ENCODE measurements around the gene SCN1B.
"Not testable (repeated sequence)": the region's sequence is repeated elsewhere in the genome, so short reads cannot be mapped to it uniquely, and the experiment has no call there.

SCN1B gene

DNA sequence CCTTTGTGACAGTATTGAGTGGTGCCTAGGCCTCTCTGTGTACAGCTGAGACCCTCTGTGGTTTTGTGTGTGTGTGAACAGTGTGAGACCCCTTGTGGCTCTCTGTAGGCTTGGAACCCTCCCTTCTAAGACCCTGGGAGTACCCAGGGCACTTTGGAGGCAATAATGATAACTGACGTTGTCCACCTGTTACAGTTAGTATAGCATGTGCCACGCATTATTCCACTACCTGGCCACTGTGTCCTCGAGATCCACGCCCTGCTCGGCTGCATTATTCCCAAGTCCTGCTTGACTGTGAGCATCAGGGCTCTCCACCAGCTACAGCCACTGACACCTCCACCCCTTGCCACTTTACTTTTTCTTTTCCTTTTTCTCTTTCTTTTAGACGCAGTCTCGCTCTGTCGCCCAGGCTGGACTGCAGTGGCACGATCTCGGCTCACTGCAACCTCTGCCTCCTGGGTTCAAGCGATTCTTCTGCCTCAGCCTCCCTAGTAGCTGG, 28.2 kb upstream of the SCN1B start:
- DNase-seq = no peak

- no peak for DNase-seq
Observed at GRCh38 chr19:35004517-35005255, 25.6 kb upstream of the SCN1B start.

DNA sequence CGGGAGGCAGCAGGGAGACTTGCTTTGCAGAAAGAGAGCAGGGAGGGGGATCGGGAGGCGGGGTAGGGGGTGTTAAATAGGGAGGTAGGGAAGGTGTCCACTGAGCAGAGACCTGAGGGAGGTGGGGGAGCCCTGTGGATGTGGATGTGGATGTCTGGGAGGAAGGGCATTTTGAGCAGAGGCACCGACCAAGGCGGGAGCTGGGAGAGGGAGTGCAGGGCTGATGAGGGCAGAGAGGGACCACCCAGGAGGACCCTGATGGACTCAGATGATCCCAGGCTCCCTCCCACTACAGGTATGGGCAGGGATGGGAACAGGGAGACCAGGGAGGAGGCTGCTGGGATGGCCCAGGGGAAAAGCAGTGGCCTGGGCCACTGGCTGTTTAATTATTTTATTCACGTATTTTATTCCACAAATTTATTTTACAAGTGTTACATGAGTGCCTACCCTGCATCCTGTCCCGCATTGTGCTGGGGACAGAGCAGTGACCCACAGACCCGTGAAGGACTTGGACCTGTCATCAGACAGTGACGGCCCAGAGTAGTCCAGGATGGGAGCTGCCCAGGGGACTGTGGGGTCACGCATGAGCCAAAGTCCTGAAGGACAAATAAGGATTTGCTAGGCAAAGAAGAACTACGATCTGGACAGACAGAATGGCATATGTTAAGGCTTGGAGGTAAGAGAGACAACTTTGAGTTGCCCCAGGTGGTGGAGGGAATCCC, 24.9 kb upstream of the SCN1B start:
- no peak for DNase-seq

DNA sequence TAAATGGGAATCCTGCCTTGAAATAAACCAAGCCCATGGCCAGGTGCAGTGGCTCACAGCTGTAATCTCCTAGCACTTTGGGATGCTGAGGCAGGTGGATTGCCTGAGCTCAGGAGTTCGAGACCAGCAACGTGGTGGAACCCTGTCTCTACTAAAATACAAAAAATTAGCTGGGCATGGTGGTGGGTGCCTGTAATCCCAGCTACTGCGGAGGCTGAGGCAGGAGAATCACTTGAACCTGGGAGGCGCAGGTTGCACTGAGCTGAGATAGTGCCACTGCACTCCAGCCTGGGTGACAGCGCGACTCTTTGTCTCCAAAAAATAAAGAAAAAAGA, 24.3 kb upstream of the SCN1B start:
- not testable (repeated sequence) for DNase-seq

DNA sequence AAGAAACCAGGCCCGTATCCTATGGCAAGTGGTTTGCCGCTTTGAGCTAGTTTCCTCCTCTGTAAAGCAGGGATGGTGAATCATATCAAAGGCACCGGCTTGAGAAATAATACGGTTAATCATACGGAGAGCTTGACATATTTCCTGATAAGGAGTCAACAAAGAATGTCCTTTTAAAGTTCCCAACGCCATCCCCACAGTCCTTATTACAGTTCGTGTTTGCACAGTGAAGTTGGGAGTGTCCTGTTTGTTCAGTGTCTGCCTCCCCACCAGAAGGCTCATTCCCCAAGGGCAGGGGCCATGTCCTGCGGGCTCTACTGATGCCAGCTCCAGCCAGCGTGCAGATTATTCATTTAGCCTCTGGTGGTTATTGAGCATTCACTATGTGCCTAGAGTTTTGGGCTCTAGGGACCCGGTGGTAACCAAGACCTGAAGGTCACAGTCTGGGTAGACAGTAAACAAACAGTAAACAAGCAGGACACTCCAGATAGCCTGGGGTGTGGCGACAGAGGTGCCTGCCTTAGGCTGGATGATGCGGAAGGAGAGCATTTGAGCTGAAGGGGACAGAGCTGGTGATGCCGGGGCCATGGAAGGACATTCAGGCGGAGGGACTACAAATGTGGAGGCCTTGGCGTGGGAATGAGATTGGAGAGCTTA, 23.8 kb upstream of the SCN1B start:
- DNase-seq = no peak

DNA sequence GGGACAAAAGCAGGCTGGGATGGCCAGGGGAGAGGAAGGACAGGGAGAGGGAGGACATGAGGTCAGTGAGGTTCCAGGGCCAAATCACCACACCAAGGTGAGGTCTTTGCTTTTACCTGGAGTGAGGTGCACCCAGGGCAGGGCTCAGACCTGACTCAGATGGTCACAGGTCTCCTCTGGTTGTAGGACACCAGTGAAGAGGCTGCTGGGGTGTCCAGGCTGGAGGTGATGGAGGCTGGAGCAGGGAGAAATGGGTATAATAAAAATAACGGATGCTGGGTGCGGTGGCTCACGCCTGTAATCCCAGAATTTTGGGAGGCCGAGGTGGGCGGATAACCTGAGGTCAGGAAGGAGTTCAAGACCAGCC, 23.3 kb upstream of the SCN1B start:
- DNase-seq = no peak

DNA sequence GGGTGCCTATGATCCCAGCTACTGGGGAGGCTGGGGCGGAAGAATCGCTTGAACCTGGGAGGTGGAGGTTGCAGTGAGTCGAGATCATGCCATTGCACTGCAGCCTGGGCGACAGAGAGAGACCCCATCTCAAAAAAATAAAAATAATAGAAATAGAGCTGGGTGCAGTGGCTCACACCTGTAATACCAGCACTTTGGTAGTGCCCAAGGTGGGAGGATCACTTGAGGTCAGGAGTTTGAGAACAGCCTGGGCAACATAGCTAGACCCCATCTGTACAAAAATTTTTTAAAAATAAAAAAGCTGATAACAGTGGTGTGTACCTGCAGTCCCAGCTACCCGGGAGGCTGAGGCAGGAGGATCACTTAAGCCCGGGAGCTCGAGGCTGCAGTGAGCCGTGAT, 22.8 kb upstream of the SCN1B start:
- DNase-seq = not testable (repeated sequence)

GRCh38 chr19:35008891-35009341, 21.4 kb upstream of the SCN1B start:
- no peak for DNase-seq

DNA sequence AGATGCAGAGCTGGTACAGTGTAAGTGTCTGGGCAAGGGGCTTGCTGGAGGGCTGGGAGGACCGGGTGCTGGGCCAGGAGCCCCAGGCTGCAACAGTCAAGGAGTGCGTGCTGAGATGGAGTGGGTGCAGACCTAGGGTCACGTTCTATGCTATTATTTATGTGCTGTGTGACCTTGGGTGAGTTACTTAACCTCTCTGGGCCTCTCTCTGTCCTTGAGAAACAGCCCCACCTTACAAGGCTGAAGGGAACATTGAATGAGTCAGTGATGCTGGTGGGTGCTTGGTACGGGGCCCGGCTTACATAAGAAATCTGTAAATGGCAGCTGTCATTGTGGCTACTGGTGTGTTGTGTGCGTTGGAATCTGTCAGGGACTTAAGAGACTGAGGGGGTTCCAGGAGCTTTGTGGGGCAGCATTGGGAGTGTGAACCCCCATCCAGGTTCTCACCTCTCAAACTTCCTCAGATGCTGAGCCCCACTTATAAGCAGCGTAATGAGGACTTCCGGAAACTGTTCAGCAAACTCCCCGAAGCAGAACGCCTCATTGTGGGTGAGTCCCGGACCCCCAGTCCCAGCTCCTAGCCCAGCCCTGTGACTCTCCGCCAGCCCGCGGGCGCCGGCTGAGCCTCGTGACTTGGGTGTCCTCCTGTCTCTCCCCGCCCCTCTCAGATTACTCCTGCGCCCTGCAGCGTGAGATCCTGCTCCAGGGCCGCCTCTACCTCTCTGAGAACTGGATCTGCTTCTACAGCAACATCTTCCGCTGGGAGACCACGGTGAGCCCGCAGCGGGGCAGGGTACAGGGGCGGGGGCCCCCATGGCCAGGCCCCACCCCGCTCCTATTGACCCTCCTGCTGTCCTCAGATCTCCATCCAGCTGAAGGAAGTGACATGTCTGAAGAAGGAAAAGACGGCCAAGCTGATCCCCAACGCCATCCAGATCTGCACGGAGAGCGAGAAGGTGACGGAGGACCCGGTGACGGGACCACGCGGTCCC, 20.6 kb upstream of the SCN1B start:
- no peak for DNase-seq

GRCh38 chr19:35011091-35011689, 19.1 kb upstream of the SCN1B start:
- no peak for DNase-seq

DNA sequence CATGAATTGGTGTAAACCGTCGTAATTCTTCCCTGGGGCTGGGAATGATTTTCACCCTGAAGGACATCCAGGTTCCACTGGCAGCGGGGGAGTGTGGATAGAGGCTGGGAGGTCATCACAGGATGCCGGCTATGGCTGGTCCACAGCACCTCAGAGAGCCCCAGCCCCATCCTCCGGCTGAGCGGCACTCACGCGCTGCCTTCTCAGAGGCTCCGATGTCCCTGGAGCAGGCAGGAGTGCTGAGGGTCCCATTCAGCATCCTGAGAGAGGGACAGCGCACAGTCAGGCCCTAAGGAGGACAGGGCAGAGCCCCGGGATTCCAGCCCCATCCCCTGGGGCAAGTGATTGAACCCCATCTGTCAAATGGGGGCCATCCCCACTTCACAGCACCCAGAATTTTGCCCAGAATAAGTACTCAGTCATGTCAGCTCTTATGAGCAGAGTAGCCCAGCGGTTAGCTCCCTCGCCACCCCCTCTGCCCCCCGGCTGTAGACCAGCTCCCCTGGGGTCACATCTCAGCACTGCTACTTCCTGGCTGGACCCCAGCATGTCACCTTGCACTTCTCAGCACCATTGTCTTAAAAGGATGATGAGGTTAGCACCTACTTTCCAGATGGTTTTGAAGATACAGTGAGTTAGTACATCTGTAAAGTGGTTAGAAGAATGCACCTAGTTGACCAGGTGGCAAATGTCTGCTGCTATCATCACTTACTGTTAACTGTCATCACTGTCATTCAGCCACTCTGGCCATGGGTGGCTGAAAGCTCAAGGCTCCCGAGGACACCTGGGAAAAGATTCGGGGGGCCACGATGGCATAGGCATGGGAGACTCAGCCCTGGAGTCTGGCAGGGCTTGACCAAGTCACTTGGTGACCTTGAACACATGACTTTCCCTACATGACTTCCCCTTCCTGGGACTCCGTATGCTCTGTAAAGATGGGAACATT, 18.3 kb upstream of the SCN1B start:
- no peak for DNase-seq

- peak; percentile 47 for DNase-seq
Observed at GRCh38 chr19:35013041-35013819, 17.0 kb upstream of the SCN1B start.

GRCh38 chr19:35013820-35014754, 16.2 kb upstream of the SCN1B start:
- DNase-seq = no peak

DNA sequence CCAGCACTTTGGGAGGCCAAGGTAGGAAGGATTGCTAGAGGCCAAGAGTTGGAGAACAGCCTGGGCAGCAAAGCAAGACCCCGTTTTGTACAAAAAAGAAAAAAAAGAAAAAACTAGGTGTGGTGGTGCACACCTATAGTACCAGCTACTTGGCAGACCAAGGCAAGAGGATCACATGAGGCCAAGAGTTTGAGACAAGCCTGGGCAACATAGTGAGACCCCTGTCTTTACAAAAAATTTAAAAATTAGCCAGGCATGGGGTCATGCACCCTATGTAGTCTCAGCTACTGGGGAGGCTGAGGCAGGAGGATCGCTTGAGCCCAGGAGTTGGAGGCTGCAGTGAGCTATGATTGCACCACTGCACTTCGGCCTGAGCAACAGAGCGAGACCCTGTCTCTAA, 15.5 kb upstream of the SCN1B start:
- not testable (repeated sequence) for DNase-seq

DNA sequence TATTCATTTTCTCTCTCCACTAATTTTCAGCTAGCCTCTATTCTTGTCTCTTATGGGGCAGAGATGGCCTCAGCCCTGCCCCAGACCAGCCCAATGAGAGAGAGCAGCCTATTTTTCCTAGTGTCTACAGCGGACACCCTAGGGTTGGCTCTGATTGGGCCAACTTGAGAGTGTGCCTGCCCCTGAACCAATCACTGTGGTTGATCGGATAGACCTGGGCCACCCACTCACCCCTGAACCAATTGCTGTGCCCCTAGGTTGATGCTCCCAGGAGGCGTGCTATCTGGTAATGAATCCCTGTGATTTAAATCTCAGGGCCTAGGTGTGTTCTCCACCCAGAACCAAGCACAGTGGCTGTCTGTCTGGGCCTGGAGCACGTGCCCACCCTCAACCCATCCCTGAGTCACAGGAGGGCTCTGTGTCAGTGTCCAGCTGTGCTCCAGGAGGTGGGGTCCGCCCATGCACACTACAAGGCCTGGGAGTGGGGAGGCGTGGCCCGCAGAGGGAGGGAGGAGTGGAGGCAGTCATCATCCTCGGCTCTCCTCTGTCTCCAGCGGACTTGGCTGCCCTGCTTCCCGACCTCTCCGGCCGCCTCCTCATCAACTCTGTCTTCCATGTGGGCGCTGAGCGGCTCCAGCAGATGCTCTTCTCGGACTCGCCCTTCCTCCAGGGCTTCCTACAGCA, 14.9 kb upstream of the SCN1B start:
- DNase-seq = no peak

DNA sequence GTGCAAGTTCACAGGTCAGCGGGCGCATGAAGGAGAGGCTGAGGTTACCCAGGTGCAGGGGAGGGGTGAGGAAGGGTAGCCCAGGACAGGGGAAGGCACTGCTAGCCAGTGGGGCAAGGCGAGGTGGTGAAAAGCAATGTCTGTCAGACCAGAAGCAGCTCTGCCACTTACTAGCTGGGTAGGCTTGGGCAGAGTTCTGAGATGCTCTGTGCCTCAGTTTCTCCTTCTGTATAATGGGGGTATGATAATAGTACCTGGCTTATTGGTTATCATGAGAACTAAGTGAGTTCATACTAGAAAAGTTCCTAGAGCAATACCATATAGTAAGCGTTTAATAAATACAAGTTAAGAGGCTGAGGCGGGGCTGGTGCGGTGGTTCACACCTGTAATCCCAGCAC, 14.3 kb upstream of the SCN1B start:
- no peak for DNase-seq

GRCh38 chr19:35017507-35017906, 12.8 kb upstream of the SCN1B start:
- DNase-seq = no peak

DNA sequence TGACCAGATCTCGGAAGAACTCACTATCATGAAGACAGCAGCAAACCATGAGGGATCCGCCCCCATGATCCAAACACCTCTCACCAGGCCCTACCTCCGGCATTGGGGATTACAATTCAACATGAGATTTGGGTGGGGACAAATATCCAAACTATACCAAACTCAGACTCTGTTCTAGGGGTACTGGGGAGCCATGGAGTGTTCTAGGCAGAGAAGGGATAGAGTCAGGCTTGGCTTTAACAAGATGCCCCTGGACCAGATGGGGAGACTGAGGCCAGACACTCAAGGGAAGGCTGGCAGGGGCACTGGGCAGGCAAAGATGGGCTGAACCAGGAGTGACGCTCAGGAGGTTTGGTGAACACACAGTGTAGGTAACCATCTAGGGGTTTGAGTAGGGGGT, 11.9 kb upstream of the SCN1B start:
- DNase-seq = no peak

DNA sequence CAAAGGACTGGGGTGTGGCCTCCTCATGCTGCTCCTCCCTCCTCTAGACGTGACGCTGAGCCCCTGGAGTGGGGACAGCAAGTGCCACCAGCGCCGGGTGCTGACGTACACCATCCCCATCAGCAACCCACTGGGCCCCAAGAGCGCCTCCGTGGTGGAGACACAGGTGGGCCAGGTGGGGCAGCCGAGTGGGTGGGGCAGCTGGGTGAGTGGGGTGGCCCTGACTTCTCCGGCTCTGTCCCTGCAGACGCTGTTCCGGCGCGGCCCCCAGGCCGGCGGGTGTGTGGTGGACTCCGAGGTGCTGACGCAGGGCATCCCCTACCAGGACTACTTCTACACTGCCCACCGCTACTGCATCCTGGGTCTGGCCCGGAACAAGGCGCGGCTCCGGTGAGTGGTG, 11.1 kb upstream of the SCN1B start:
- no peak for DNase-seq
